HG03378 (cell line): Measurements from ENCODE around the gene TNFSF11.

Experiments used
- ATAC-seq: cut with Tn5 transposase; IDR thresholded peaks from one replicate; pipeline ENCODE4 v1.9.1; 2021; ENCODE audit warnings: mild to moderate bottlenecking, moderate library complexity; ENCODE audit not compliant: unreplicated experiment

TNFSF11 gene

DNA sequence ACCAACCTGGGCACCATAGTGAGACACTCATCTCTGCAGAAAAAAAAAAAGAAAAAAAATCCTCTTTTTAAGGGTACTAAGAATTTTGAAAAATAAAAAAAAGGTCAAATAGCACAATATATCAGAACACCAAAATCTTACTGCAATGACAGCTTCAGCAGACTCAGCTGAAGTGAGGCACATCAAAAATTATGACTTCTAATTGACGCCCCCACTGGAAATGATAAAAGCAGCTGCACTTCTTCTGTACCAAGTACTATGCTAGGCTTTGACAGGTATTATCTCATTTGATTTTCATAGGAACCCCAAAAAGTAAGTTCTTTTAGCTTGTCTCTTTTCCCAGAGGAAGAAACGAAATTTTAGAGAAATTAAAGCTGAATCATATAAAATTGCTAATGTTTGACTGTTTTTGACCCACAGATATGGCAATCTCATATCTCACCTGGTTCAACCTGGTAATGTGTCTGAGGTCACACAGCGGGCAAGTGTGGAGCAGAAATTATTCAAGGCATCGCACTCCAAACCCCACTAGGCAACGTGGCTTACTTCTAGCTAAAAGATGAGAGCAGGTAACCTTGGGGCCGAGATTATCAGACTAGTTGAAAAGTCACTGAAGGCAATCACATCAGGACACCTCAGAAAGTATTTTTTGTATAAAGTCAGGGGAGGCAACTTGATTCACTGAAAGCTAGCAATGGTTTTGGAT, 78.1 kb downstream of the TNFSF11 start:
- no peak for ATAC-seq

DNA sequence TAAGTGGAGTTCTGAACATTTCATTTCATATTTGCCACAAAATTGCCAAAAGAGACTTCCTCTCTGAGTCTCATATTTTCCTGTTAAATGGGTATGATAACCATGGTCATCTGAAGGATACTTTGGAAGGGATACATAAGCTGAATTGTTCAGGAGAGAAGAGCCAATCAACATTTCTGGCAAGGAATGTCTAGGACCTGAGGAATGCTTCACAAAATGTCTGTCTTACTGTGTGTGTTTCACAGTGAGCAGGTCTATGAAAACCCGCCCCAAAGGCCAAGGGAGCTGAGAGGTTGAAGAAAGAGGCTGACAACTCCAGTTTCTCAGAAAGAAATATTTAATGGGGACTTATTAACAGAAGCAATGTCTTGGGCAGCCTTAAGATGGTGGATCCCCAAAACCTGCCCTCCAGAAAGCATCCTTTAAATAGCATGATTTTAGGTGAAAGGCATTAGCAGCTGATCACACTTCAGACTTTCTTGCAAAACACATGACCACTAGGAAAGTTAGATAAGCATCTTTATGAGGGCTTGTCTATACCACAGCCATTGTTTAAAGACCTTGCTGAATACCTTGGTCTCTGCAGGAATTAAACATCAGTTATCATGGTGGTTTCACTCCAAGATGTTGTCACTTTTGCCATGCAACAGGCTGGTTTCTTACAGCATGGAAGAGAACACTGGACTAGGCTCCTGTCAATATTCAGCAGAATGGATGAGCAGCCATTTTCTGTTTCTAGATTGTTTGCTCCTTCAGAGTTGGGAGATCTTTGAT, 78.9 kb downstream of the TNFSF11 start:
- no peak for ATAC-seq

DNA sequence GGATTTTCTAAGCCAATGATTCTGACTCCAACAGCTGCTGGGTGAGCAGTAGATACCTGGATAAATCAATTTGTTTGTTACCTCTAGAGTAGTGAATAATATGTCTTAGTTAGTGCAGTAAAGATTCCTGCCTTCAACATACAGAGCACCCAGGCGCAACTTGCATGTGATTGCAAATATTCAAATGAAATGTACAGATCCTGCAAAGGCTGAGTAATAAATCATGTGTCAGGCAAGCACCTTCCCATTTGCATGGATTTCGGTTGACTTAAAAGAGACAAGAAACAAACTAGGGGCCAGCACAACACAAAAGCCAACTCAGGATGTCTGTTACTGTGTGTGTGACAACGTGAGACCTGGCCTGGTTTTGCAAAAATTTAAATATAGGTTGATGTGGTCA, 79.7 kb downstream of the TNFSF11 start:
- ATAC-seq, result no peak

DNA sequence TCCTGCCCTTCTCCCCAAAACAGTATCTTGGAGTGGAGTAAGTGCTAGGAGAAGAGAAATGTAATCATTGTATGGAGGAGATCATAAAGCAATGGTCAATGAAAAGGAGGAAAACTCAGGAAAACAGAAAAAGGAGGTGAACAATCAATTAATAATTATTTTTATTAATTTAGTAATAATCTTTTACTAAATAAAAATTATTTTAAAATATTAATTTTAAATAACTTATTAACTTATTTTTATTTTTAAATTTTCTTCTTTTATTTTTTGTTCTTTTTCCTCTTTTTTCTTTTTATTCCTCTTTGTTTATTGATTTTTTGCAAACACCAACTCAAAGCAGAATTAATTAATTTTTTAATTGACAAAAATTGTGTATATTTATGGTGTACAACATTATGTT, 80.3 kb downstream of the TNFSF11 start:
- no peak for ATAC-seq

DNA sequence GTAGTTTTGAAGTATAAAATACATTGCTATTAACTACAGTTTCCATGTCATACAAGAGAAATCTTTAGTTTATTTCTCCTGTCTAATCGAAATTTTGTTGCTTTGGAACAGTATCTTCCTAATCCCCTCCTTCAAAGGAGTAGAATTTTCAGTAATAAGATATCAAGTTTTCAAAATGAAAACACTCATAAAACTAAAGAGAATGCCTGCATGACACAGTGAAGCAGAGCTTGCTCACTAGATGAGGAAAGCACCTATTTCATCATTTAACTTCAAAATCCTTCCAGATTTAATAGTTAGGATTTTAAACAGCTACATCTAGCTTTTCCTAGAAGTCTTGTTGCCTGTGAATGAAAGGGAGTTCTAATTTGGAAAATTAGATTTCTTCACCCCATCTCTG, 80.8 kb downstream of the TNFSF11 start:
- no peak for ATAC-seq

DNA sequence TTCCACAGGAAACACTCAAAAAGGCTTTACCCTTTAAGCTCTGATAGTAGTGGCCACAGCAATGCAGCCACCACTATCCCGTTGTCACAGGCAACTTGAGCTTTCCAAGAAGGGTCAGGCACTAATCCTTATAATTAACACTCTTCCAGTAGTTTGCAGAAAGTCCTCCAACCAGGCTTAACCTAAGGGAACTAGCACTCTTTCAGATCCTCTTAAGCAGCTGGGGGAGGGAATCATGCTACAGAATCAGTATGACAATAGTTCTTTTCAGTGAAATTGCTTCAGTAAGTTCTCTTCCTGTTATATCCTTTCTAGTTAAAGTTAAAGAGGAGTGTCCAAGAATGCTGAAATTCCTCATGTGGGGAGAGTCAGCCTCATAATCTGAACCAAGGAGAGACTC, 82.2 kb downstream of the TNFSF11 start:
- no peak for ATAC-seq

DNA sequence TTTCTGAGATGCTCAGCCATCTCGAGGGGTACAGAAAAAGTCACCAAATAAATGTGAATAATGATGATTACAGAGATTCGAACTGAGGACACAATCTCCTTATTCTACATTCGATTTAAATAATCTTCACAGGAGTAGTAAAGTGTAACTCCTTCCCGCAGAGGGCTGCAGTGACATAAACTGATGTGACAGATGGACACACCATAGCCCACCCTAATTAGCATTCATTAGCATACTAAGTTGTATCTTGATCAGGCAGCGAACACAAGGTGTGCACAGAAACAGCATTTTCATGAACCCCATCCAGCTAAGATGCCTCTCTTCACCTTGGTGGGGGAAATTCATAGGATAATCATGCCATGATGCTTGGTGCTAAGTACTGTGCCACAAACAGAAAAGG, 83.0 kb downstream of the TNFSF11 start:
- no peak for ATAC-seq
